ENCODE results near the gene IL10RB.
"Not testable (repeated sequence)": the region's sequence is repeated elsewhere in the genome, so short reads cannot be mapped to it uniquely, and the experiment has no call there.

Gene IL10RB

DNA sequence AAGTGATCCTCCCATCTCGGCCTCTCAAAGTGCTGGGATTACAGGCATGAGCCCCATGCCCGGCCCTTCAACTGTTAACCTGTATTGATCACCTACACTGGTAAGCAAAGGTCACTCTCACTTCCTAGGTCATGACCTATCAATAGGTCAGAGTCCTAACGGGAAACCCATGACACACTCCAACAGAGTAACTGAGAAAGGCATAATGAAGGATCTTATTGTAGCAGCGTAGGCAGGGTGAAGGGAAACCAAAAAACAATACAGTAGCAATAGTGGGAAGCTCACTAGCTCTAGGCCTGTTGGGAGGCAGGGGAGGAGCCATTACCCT lies 39.1 kb downstream of the IL10RB start:
- no peak for DNase-seq

DNA sequence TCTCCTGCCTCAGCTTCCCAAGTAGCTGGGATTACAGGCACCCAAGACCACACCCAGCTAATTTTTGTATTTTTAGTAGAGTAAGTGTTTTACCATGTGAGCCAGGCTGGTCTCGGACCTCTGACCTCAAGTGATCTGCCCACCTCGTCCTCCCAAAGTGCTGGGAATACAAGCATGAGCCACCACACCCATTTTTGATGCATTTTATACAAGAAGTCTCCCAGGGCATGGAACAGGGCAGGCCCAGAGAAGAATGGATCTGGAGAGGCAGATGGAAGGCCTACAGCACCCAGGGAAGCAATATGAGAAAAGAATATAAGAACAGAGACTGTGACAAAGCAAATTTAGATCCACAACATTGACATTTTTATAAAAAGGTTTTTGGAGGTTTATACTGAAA lies 39.8 kb downstream of the IL10RB start:
- no peak for DNase-seq

DNA sequence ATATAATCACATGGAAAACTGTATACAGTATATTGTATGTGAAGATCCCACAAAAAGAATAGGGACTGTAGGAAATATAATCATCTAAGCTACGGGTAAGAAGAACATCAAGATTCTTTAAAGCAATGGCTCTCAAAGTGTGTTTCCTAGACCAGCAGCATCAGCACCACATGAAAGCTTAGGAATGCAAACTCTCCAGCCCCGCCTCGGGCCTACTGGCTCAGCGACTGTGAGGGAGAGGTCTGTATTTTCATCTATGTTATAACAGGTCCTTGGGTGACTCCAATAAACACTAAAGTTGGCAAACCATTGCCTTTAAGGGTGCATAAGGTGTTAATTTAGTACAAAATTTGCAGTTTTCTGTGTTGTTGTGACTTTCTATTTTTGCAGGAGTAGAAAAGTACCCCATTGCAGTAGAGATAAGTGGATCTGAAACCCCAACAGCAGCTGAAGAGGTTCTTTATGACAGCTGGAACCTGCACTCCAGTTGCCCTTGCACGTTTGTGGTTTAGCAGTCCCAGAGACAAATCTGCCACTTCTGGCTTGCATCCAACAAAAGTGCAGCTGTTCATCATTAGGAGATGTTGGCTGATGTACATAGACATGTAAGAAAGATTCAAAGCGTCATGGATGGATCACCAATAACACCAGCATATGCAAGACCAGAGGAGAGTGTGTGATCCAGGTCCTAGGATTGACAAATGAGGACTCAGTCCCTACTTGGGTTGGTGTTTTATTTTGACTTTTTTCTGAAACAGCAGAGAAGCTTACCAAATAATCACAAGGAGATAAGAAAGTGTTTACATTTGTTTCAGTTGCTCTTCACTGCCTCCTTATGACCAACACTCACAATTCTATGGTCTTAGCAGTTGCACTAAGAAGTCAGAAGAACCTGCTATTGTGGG lies 42.7 kb downstream of the IL10RB start:
- peak; percentile 64 for DNase-seq

- no peak for DNase-seq
Measured at GRCh38 chr21:33309778-33310177, 43.6 kb downstream of the IL10RB start.

GRCh38 chr21:33312121-33312520 lies 46.0 kb downstream of the IL10RB start:
- no peak for DNase-seq

- DNase-seq, result no peak
Measured at GRCh38 chr21:33313183-33313582, 47.0 kb downstream of the IL10RB start.

- no peak for DNase-seq
Measured at GRCh38 chr21:33313611-33314010, 47.4 kb downstream of the IL10RB start.

DNA sequence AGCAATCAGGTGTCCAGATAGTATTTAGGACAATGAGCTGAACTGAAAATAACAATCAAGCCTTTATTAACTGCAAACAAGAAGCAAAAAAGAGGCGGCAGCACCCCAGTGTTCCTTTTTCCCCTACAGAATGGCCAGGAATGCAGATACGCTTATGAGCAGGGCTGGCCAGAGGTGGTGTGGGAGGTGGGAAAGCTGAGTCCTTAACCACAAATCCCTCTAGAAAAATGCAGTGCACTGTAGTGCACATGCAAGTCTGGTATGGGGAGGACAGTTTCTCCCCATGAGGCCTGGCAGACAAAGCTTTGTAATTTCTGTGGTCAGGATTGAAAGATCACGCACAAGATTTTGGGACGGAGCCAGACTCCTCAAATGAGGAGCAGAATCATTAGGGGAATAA lies 47.9 kb downstream of the IL10RB start:
- DNase-seq, result peak; percentile 88

DNA sequence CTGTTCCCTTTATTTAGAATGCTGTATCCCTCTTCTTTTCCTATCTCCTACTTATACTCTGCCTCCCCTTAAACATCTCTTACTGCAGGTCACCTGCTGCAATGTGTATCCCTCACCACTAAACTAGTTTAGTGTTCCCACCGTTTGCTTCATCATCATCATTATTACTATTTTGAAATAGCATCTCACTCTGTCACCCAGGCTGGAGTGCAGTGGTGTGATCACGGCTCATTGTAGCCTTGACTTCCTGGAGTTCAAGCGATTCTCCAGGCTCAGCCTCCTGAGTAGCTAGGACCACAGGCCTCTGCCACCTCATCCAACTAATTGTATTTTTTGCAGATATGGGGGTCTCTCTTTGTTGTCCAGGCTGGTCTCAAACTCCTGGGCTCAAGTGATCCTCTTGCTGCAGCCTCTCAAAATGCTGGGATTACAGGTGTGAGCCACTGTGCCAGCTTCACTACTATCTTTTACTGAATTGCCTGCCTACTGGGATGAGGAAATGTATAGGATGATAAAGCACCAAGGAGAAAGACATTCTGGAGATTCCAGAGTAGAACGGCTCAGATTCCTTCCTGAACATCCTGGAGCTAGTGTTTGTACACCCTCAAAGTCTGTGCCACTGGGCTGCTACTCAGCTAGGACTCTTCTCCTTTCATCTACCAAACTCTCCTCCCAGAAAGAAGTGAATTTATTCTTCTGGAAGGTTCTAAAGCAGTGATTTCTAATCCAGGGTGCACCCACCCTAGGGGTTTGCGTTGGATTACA lies 50.0 kb downstream of the IL10RB start:
- DNase-seq, result no peak

GRCh38 chr21:33317145-33317544 lies 51.0 kb downstream of the IL10RB start:
- DNase-seq, result peak; percentile 21

DNA sequence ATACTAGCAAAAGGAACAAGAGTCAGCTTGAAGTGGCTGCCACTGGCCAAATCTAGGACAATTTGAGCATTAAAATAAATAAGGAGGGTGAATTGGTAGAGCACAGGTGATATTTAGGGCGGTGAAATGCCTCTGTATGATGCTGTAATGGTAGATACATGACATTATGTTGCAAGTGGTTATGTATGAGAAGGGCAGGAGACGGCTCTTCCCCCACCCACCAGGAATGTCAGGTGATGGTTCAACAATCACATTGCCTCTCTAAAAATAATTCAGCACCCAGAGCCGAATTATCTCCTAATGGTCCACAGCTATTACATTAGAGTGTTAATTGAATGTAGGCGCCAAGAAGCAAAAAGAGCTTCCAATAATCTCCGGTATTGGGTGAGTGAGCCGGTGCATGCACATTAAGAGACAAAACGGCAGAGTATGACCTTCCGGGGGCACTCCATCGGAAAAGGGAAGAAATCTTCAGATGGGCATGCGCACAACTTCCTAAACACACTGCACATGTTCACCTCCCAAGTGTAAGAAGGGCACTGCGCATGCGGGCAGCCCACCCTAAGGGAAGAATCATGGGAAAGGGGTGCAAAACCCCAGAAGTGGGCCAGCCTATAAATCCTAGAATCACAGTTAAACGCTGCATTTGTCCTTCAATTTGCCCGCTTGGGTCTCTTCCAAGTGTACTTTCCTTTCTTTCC lies 51.8 kb downstream of the IL10RB start:
- DNase-seq, result no peak

DNA sequence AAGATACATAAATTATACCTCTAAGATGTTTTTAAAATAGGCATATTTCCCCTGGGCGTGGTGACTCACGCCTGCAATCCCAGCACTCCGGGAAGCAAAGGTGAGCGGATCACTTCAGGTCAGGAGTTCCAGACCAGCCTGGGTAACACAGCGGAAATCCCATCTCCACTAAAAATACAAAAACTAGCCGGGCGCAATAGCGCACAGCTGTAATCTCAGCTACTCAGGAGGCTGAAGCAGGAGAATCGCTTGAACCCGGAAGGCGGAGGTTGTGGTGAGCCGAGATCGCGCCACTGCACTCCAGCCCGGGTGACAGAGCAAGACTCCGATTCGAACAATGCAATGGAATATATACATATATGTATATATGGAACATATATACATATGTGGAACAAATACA lies 54.8 kb downstream of the IL10RB start:
- DNase-seq, result not testable (repeated sequence)

GRCh38 chr21:33323610-33324009 lies 57.4 kb downstream of the IL10RB start:
- not testable (repeated sequence) for DNase-seq

- peak; percentile 98 for DNase-seq
Measured at GRCh38 chr21:33324291-33325221, 58.4 kb downstream of the IL10RB start, which contains the start of gene IFNAR1. Gene IFNAR1, plus strand, starts transcription at chr21:33324970. Its CDS starts 86 bp downstream, at chr21:33325056.

- DNase-seq, result peak; percentile 73
Measured at GRCh38 chr21:33325222-33326067, 59.3 kb downstream of the IL10RB start.

GRCh38 chr21:33327326-33327725 lies 61.2 kb downstream of the IL10RB start:
- no peak for DNase-seq

GRCh38 chr21:33327792-33328433 lies 61.7 kb downstream of the IL10RB start:
- no peak for DNase-seq

DNA sequence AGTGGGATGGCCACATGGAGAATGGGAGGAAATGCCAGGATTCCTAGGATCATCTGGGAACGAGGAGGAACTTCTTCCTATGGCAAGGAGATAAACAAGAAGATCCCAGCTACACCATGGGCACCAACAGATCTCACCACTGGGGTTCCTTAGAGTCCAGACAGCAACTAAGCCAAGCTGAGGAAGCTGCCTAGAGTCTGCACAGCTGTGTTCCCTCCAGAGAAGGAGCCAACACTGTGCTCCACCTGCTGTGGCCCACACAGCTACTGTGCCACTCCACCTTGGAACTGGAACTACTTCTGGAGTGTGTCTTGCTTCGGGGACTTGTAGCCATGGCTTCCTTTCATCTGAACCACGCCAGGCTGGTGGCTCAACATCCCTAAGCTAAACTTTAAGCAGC lies 64.6 kb downstream of the IL10RB start:
- DNase-seq, result no peak

- DNase-seq, result no peak
Measured at GRCh38 chr21:33332143-33332542, 66.0 kb downstream of the IL10RB start.

- no peak for DNase-seq
Measured at GRCh38 chr21:33334191-33334590, 68.0 kb downstream of the IL10RB start.

Measured in fibroblast of skin of scalp (primary cell).